PFSK-1 (cell line): Measurements from ENCODE around the gene FAM107A.

Experiments used
- FOXP2 ChIP-seq: optimal IDR thresholded peaks from 2 replicates; pipeline ENCODE3; 2011; ENCODE audit warnings: borderline replicate concordance, control low read depth, inconsistent platforms; ENCODE audit not compliant: insufficient read depth; ENCODE audit errors: extremely low read length, extremely low read depth
- POLR2AphosphoS5 ChIP-seq: IDR thresholded peaks from 2 replicates; pipeline ENCODE4 v1.6.1; 2012; ENCODE audit warnings: low read depth, mild to moderate bottlenecking, control low read depth, low read length, moderate library complexity
- REST ChIP-seq, 2 experiments: IDR thresholded peaks; 2 replicates each; pipeline versions ENCODE4 v1.6.1 to v1.8.0; 2011 to 2012; ENCODE audit warnings: low read depth in 2 of 2, low read length in 2 of 2, control low read depth in 1 of 2, inconsistent platforms in 1 of 2, mild to moderate bottlenecking in 1 of 2, moderate library complexity in 1 of 2; ENCODE audit not compliant: insufficient read depth in 1 of 2
- TAF1 ChIP-seq: IDR thresholded peaks from 2 replicates; pipeline ENCODE4 v1.6.1; 2012; ENCODE audit warnings: low read length, control low read depth, borderline replicate concordance; ENCODE audit not compliant: insufficient read depth

DNA sequence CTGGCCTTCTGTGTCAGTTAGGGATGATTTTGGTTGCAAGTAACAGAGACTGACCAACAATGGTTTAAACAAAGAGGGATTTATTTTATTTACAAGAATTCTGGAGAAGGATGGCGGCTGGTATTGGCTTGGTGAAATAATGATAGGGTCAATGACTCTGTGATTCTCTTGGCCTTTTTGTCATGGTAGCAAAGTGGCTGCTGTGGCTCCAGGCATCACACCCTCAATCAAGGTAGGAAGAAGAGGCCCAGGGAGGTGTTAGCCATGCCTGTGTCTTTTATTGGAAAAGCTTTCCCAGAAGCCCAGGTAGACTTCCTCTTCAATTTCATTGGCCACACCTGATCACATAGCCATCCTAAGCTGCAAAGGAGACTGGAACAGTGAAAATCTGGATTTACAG is 13.1 kb downstream of the FAM107A start:
- TF ChIP-seq REST (IDR thresholded peaks at IDR 0.05; ENCODE audit: insufficient read depth in 1 of 2, low read depth in 2 of 2, low read length in 2 of 2): no peak
- no peak for TF ChIP-seq POLR2AphosphoS5
- no peak for TF ChIP-seq TAF1
- no peak for TF ChIP-seq FOXP2
